ENCODE measurements around the gene CIB4.

The CIB4 gene

GRCh38 chr2:26640781-26641564 lies at the start of gene CIB4:
Gene CIB4 (minus strand): TSS chr2:26641366. CDS start chr2:26641314, 52 bp downstream.
- DNase-seq: no peak

DNA sequence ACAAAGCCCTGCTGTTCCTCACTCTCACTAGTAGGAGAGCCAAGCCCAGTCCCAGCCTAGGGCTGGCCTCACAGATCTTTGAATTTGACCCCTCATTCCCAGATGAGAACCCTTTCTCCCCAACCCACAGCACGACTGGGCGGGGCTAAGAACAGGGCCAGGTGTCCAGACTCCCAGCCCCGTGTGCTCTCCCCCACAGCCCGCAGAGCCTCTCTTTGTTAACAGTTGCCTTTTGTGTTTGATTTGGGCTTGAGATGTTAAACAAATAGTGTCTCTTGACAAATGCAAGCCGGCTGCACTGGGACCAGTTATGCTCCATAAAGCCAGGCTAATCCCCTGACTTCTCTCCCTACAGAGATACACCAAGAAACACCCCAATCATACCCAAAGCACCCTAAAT lies 46.6 kb upstream of the CIB4 start:
- peak; percentile 97 to 98 for DNase-seq

DNA sequence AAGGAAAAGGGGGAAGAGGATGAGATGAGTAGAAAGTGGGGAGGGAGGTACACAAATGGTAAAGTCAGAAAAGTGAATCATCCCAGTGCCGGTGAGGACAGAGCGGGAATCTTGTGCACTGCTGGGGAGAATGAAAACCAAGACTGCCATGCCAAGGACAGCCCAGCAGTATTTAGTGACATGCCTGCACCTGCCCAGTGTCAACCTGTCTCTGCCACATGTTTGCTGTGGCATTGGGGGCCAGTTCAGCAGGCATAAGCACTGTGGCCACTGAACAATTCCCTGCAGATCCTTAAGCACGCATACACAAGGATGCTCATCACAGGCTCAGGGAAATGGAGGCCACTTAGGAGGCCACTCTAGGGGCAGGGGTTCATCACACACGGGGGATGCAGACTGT lies 46.2 kb upstream of the CIB4 start:
- DNase-seq: peak; percentile 66 to 79

DNA sequence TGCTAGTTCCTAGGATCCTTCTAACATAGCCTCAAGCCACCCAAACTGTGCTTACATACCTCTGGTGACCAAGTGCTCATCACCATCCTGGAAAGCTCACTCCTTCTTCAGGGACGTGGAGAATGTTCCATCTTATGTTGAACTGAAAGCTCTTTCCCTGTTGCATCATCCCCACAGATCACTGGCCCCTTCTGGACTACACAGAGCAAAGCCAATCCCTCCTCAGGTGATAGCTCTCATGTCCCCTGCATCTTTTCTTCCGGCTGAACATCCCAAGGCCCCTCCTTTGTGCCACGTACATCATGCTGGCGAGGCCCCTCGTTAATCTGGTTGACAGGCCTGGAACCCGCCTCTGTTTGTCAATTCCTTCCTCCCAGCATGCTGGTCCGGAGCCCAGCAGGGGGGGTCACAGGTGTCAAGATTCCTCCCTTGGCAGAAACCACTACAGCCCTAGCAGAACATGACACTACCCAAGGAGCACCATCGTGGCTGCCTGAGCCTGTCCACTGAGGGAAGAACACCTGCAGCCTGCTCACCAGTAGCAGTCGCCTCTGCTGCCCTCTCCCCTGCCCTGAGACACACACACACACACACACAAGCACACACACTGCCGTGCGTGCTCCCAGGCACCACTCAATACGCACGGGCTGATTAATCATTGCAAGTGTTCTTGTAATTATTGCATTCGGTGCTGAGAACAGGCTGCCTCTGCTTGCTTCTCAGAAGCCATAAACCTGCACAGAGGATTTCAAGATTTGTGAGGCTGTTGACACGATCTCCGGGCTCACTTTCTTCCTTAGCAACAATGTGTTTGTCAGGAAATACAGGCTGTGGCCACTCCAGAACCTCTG lies 45.0 kb upstream of the CIB4 start:
- DNase-seq: peak; percentile 80 to 92

GRCh38 chr2:26685341-26685740 lies 44.2 kb upstream of the CIB4 start:
- DNase-seq: no peak

DNA sequence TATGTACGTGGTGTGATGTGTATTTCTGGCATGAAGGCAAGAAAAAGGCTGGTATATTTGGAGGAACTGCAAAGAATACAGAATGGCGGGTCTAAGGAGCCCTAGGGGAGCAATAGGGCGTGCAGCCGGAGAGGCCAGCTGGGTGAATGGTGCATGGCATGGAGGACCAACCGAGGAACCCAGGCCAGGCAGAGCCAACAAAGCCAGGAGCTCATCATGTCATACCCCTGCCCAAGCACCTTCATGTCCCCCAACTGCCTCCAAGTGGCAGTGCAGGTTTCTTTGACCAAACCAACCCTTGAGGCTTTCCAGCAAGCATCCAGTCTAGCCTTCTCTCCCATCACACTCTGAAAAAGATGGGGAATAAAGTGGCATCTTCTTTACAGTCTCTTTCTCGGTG lies 42.4 kb upstream of the CIB4 start:
- DNase-seq: no peak

- no peak for DNase-seq
Measured at GRCh38 chr2:26682155-26682554, 41.0 kb upstream of the CIB4 start.

DNA sequence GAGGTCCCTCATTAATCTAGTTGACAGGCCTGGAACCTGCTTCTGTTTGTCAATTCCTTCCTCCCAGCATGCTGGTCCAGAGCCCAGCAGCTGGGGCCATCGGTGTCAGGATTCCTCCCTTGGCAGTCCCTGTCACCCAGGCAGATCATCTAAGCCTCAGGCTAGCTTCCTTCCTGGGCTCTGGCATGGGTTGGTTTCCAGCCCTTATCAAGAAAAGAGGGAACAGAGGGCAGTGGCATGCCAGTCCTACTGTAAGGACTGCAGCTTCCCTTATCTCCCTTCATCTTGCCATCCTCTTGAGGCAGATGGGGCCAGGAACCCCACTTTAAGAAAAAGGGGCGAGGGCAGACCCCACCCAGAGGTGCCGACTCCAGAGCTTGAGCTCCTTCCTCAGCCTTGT lies 40.5 kb upstream of the CIB4 start:
- no peak for DNase-seq

- DNase-seq: no peak
Measured at GRCh38 chr2:26679867-26680266, 38.7 kb upstream of the CIB4 start.

GRCh38 chr2:26678035-26678434 lies 36.9 kb upstream of the CIB4 start:
- no peak for DNase-seq

DNA sequence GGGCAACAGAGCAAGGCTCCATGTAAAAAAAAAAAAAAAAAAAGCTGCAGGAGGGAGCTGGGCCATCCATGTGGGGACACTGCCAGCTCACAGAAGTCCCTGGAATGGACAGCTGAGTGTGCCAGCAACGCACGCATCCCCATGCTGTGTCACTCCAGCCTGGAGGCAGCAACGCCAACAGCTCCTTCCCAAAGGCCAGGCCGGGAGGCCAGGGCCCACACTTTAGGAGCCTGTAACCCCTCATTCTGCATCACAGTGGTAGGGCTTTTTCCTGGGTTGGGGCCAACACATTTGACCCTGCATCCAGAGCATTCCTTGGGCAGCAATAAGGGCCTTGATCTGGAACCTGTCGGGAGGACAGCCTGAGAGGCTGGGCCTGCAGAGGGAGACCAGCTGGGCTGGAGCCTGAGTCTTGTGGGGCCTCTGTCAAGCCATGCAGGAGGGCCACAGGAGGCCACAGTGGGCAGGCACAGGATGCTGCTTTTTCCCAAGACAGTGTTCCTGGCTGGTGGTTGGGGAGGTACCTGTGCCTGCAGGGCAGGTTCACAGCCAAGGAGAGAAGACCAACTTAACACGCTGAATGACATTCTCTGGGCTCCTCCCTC lies 34.6 kb upstream of the CIB4 start:
- DNase-seq: no peak

DNA sequence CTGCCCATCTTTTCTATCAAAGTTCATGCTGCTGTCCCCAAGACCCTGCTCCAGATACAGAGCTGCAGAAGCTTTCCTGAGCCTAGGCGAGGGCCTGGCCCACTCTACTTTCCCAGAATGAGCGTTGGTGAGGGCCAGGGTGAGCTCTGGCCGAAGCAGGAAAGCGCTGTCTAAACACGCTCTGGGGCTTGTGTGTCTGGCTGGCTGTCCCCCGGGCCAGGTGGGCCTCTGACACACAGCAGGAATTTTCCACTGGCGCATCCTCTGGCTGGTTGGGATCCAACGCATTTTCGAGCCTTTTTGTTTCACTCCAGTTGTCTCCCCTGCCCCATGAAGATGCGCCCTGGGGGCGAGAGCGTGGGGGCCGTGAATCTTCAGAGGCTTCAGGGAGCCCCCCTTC lies 33.6 kb upstream of the CIB4 start:
- DNase-seq: no peak

- no peak for DNase-seq
Measured at GRCh38 chr2:26674002-26674751, 33.0 kb upstream of the CIB4 start.

DNA sequence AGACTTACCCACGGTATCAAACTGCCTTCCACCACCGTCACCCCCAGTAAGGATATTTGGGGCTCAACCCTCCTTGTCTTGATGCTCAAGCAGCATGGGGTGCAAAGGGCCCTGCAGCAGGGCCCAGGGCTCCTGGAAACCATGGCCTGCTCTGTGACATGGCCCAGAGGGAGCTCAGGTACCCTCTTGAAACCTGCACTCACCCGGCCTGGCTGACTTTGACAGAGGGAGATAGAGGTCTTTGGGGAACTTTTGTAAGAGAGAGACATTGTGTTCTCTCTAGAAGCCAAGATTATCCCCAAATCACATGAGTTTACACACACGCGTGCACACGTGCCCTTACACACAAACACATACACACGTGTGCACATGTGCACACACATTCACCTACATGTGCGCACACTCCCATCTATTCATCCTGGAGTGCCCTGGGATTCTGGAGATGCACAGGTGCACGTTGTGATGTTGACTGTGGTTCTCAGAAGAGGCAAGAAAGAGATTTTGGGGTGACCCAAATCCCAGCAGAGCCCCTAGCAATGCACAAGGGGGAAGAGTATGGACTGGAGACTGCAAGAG lies 31.7 kb upstream of the CIB4 start:
- no peak for DNase-seq

GRCh38 chr2:26672112-26672817 lies 31.1 kb upstream of the CIB4 start:
- DNase-seq: no peak

- no peak for DNase-seq
Measured at GRCh38 chr2:26671691-26672090, 30.5 kb upstream of the CIB4 start.

- DNase-seq: no peak
Measured at GRCh38 chr2:26670931-26671460, 29.8 kb upstream of the CIB4 start.

DNA sequence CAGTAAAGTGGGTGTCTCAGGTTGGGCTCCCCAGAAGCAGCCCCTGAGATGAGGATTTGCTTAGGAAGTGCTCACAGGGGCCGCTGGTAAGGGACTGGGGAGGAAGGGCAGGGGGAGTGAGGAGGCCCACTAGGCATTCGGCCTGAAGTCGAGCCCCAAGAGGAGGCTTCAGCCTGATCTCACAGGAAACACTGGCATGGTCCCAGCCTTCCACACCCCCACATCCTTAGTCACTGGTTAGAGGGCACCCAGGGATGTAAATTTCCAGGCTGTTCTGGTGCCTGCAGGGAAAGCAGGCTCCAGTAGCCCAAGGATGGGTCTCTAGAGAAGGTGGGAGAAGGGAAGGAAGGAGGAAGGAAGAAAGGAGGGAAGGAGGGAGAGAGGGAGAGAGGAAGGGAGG lies 29.0 kb upstream of the CIB4 start:
- no peak for DNase-seq

GRCh38 chr2:26668856-26669750 lies 27.9 kb upstream of the CIB4 start:
- no peak for DNase-seq

DNA sequence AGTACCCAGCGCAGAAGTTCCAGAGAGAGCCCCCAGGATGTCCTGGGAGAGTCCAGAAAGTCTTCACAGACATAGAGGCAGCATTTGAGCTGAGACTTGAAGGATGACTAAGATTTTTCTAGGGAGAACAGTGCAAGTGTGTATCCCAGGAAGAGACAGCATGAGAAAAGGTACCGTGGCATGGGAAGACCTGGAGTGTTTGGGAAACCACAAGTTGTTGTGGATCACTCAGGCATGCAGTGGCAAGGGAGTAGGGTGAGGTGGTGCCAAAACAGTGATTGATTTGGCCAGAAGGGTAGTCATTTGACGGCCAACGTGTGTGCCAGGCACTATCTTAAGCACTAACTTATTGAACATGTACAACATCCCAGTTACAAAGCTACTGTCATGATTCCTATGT lies 26.9 kb upstream of the CIB4 start:
- no peak for DNase-seq

DNA sequence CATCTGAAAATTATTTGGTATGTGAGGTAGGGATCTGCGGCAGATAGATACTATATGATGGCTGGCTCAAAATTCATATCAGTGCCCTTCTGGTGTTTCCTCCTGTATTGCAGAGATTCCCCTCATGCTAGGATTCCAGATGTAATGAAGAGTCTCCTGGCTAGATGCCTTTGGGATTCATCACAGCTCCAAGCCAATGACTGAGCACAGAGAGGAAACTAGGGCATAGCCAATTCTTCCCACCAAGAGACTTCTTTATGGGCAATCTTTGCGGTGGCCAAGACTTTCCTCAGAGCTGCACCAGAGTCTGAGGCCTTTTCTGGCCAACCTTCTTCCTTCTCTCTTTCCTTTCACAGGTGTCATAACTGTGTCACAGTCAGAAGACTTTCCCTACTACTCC lies 25.5 kb upstream of the CIB4 start:
- no peak for DNase-seq
